ENCODE data around the gene PDGFC.
A peak's percentile ranks its signal among the peaks of the same experiment; 100 is the strongest.

The PDGFC gene

DNA sequence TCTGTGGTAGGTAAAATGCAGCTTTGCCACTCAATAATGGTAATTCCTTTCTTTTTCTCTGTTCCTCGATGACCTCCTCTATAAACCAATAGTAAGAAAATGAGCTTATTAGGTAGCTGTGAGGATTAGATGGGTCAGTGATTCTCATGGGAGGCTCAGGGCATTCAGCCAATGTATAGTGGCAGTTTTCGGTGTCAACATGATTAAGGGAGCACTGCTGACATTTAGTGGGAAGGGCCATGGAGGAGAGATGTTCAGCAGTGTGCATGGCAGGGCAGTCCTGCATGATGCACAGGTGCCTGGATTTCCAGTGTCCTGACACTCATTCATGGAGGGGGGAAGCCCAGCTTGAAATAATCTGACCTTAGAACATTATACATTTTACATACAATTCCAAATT, 232.8 kb downstream of the PDGFC start:
- DNase-seq (ENCODE audit: low read depth) = no peak

DNA sequence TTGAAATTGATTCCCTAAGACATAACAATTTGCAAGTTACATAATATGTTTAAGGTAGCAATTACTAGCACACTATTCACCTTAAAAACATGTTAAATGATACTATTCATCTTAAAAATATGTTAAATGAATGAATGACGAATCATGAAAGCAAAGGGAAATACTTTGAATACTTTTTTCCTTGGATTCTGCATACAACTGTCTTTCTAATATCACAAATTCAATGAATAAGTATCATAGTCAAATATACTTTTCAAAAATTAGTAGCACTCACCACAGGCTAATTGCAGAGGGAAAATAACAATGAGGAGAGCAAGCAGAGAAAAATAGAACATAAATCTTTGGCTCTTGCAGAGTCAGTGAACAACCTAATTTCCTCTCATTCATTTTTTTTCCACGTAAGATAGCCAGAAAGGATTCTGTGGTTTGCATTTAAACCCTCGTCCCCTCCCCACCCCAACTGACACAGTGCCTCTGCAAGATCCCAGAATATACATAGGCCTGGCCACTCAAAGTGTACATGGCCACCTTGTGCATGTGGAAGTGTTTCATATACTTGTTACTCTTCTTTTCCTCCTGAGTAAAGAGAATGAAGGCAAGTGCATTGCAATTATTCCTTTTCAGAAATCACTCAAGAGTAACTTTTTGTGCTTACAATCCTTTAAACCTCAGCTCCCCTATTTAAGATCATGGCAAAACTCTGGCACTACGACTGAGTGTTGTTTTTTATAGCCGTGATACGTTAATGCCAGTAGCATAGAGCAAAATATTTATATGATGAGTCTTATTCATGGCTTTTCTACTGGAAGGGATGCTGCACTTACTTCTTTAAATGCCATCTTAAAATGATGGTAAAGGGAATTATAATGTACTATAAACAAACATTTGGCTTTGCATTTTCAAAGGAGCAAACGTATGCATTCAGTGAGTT, 236.4 kb downstream of the PDGFC start:
- peak; percentile 17 for DNase-seq (ENCODE audit: low read depth)

DNA sequence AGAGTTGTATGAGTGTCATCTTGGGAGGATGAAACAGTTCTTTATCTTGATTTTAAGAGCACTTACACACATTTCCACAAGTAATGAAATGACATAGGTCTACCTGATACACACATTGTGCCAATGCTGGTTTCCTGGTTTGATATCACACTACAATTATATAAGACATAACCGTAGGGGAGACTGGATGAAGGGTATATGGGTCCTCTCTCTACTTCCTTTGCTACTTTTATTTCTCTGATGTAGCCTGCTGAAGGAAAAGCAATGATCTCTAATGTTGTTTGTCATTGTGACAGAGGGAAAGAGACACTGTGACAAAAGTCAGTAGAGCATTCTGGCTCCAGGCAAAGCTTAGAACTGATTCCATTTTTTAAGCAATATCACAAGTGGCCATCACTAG, 238.0 kb downstream of the PDGFC start:
- DNase-seq (ENCODE audit: low read depth) = no peak

GRCh38 chr4:156732634-156733033, 239.0 kb downstream of the PDGFC start:
- DNase-seq (ENCODE audit: low read depth) = no peak

- no peak for DNase-seq (ENCODE audit: low read depth)
Observed at GRCh38 chr4:156729416-156729815, 242.2 kb downstream of the PDGFC start.

- DNase-seq (ENCODE audit: low read depth) = no peak
Observed at GRCh38 chr4:156725257-156725656, 246.3 kb downstream of the PDGFC start.

DNA sequence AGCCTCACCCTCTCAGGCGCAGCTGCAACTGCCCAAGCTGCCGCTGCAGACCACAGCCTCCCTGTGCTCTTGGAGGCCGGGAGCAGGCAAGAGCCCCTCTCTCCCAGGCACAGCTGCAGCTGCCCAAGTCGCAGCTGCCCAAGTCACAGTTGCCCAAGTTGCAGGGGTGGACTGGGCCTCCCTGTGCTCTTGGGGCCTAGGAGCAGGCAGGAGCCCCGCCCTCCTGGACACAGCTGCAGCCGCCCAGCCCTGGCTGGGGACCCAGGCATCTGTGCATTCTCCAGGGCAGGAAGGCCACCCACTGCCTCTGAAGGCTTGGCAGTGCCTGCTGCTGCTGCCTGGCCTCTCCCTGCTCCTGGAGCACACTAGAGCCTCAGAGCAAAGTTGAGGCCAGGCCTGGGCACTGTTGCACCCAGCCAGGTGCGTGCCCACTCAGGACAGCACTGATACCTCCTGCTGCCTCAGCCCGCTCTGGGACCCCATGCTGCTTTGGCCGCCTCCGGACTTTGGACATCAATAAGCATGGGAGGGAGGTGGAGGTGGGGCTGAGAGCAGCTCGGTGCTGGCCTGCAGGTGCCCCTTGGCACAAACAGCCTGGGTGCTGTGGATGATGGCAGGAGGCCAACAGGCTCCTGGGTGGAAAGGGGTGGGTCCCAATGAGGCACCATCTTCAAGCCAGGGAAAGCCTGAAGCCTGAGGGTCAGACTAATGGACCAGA, 247.5 kb downstream of the PDGFC start:
- DNase-seq (ENCODE audit: low read depth) = no peak

DNA sequence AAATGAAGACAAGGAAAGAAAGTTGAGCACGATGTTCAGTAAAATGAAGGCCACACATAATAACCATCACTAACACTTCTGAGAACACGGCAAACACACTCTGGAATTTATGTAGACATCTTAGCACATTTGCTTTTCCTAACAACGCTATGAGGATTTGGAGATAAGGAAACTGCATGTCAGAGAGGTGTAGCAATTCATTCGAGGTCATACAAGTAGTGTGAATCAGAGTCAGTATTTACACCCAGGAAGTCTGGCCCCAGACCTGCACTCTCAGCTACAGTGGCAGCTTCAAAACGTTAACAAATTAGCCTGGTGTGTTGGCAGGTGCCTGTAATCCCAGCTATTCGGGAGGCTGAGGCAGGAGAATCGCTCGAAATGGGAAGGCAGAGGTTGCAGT, 253.4 kb downstream of the PDGFC start:
- DNase-seq (ENCODE audit: low read depth) = no peak

- DNase-seq (ENCODE audit: low read depth) = no peak
Observed at GRCh38 chr4:156711193-156711590, 260.4 kb downstream of the PDGFC start.

Data from CMK (cell line).